Smooth muscle cell (in vitro differentiated cells): ENCODE measurements around the gene HOXD8. TPM values are rescaled to one million over a fixed set of nuclear protein-coding genes. Genes with fewer than 3 reads are reported as not detected.

Source experiments
- DNase-seq: peaks from one replicate; lab custom pipeline; 2025; ENCODE audit not compliant: unreplicated experiment; lab: John Stamatoyannopoulos, UW
- H2AFZ ChIP-seq: fragments of 200-600 bp; sonication (generic); 2 replicates; pipeline ENCODE4 v1.6.0; 2016; ENCODE audit warnings: antibody characterized with exemption, low read depth, mild to moderate bottlenecking
- H3F3A ChIP-seq: fragments of 200-600 bp; sonication (generic); 2 replicates; pipeline ENCODE4 v1.6.0; 2017; ENCODE audit warnings: antibody characterized with exemption, low read depth
- H3K27ac ChIP-seq: fragments of 200-600 bp; sonication (generic); 2 replicates; pipeline ENCODE4 v1.5.1; 2016; ENCODE audit warnings: low read depth, mild to moderate bottlenecking
- H3K27me3 ChIP-seq: fragments of 200-600 bp; sonication (generic); 2 replicates; pipeline ENCODE4 v1.6.1; 2016; ENCODE audit warnings: low read depth, mild to moderate bottlenecking
- H3K36me3 ChIP-seq: fragments of 200-600 bp; sonication (generic); 2 replicates; pipeline ENCODE4 v1.5.1; 2016; ENCODE audit warnings: low read depth
- H3K4me1 ChIP-seq: fragments of 200-600 bp; sonication (generic); 2 replicates; pipeline ENCODE4 v1.5.1; 2016; ENCODE audit warnings: low read depth
- H3K4me2 ChIP-seq: fragments of 200-600 bp; sonication (generic); 2 replicates; pipeline ENCODE4 v1.6.0; 2016; ENCODE audit warnings: mild to moderate bottlenecking
- H3K4me3 ChIP-seq: fragments of 200-600 bp; sonication (generic); 2 replicates; pipeline ENCODE4 v1.5.1; 2016; ENCODE audit warnings: mild to moderate bottlenecking
- H3K79me2 ChIP-seq: fragments of 200-600 bp; sonication (generic); 2 replicates; pipeline ENCODE4 v1.6.0; 2016; ENCODE audit warnings: low read depth, mild to moderate bottlenecking
- H3K9ac ChIP-seq: fragments of 200-600 bp; sonication (generic); 2 replicates; pipeline ENCODE4 v1.6.0; 2016; ENCODE audit warnings: low read depth
- H3K9me3 ChIP-seq: fragments of 200-600 bp; sonication (generic); replicated peaks from 2 replicates; pipeline ENCODE4 v1.5.1; 2016; ENCODE audit warnings: low read depth
- H4K20me1 ChIP-seq: fragments of 200-600 bp; sonication (generic); 2 replicates; pipeline ENCODE4 v1.6.0; 2016; ENCODE audit warnings: low read depth
- CTCF ChIP-seq: fragments of 200-600 bp; sonication (generic); IDR thresholded peaks from 2 replicates; pipeline ENCODE4 v1.5.1; 2017; ENCODE audit warnings: borderline replicate concordance, mild to moderate bottlenecking, antibody characterized with exemption; ENCODE audit not compliant: insufficient read depth, poor library complexity, severe bottlenecking
- WGBS: methylation state at CpG from one replicate; pipeline ENCODE4 v1.1.7; 2016; ENCODE audit warnings: low lambda C conversion rate; 5-methylcytosine and 5-hydroxymethylcytosine counted together
- polyA plus RNA-seq: library from polyadenylated mRNA; unstranded; fragments of >200 nt; fragmentation: Nextera tagmentation; extraction: Ambion mirVana; gene quantifications from 2 replicates; pipeline ENCODE4 v1.2.1, GENCODE V29; 2016
- total RNA-seq: library from RNA; depleted of rRNA; stranded (reverse); fragments of >200 nt; gene quantifications from 2 replicates; pipeline ENCODE4 v1.2.3, GENCODE V29; 2014

Gene HOXD8
- total and polyA plus RNA-seq, 2 experiments from 2014 or later = 0.13 TPM; not detected in 1

GRCh38 chr2:176102309-176102866 lies 27.1 kb upstream of the HOXD8 start:
- Histone ChIP-seq H3F3A (peaks cover 3% of the 10 kb centered on the region), H3K27me3 (peaks cover 95% of the 10 kb centered on the region), H3K27ac (no peak overlapping the region), H2AFZ (no peak overlapping the region), H3K4me2 (peak overlapping the region; percentile 92), H3K4me1 (no peaks in the 10 kb centered on the region), H3K36me3 (no peaks in the 10 kb centered on the region), H3K9ac (no peak overlapping the region), H4K20me1 (peaks cover 7% of the 10 kb centered on the region), H3K9me3 (no peaks in the 10 kb centered on the region), H3K79me2 (peaks cover 11% of the 10 kb centered on the region), H3K4me3 (peak overlapping the region; percentile 57)
- 49% methylated on average over 7 of the region's 7 CpGs for WGBS
- TF ChIP-seq CTCF = no peak
- no peak for DNase-seq

GRCh38 chr2:176103194-176103593 lies 26.3 kb upstream of the HOXD8 start:
- WGBS = 35% methylated on average over 7 of the region's 7 CpGs
- Histone ChIP-seq H3K4me3 (peak overlapping the region; percentile 57), H3K27me3 (peaks cover 93% of the 10 kb centered on the region), H3K4me1 (no peaks in the 10 kb centered on the region), H3K9ac (no peak overlapping the region), H4K20me1 (peaks cover 13% of the 10 kb centered on the region), H3K27ac (peak overlapping the region; percentile 81), H3K9me3 (no peaks in the 10 kb centered on the region), H3K36me3 (no peaks in the 10 kb centered on the region), H3K79me2 (peaks cover 11% of the 10 kb centered on the region), H3F3A (no peaks in the 10 kb centered on the region), H2AFZ (no peak overlapping the region), H3K4me2 (peak overlapping the region; percentile 92)
- DNase-seq = no peak
- no peak for TF ChIP-seq CTCF

GRCh38 chr2:176103742-176104315 lies 25.7 kb upstream of the HOXD8 start:
- H3K27ac ChIP-seq = peak overlapping the region; percentile 81
- H4K20me1 ChIP-seq = peaks cover 19% of the 10 kb centered on the region
- H3K4me1 ChIP-seq = no peaks in the 10 kb centered on the region
- peaks cover 92% of the 10 kb centered on the region for H3K27me3 ChIP-seq
- H3F3A ChIP-seq = no peaks in the 10 kb centered on the region
- peak overlapping the region; percentile 92 for H3K4me2 ChIP-seq
- 1% methylated on average over 17 of the region's 17 CpGs for WGBS
- no peak overlapping the region for H2AFZ ChIP-seq
- no peaks in the 10 kb centered on the region for H3K36me3 ChIP-seq
- TF ChIP-seq CTCF = no peak
- peak overlapping the region; percentile 57 for H3K4me3 ChIP-seq
- peaks cover 11% of the 10 kb centered on the region for H3K79me2 ChIP-seq
- H3K9me3 ChIP-seq = no peaks in the 10 kb centered on the region
- peak overlapping the region; percentile 35 for H3K9ac ChIP-seq
- no peak for DNase-seq
